Astrocyte (in vitro differentiated cells and primary cell): ENCODE results near the gene MYH10. TPM values are rescaled to one million over a fixed set of nuclear protein-coding genes. Genes with fewer than 3 reads are reported as not detected.

Experiments
- DNase-seq: peaks from one replicate; pipeline ENCODE4 v3.0.0-alpha.2; 2010; ENCODE audit warnings: low read depth
- FAIRE-seq: peaks from 2 replicates; lab custom pipeline; 2011; peaks lifted over from hg19 to GRCh38; lab: Jason Lieb, UNC
- H2AFZ ChIP-seq: 2 replicates; pipeline ENCODE4 v1.6.0; 2012; ENCODE audit warnings: low read depth, low read length, inconsistent platforms
- H3K27ac ChIP-seq: 2 replicates; pipeline ENCODE4 v1.5.1; 2011; ENCODE audit warnings: low read depth, low read length, inconsistent platforms
- H3K27me3 ChIP-seq: 2 replicates; pipeline ENCODE4 v1.6.0; 2011; ENCODE audit warnings: low read length, inconsistent platforms; ENCODE audit not compliant: insufficient read depth
- H3K36me3 ChIP-seq: 2 replicates; pipeline ENCODE4 v1.5.1; 2011; ENCODE audit warnings: low read length, inconsistent platforms; ENCODE audit not compliant: insufficient read depth
- H3K4me1 ChIP-seq: 2 replicates; pipeline ENCODE4 v1.5.1; 2011; ENCODE audit warnings: low read length, inconsistent platforms; ENCODE audit not compliant: insufficient read depth
- H3K4me2 ChIP-seq: 2 replicates; pipeline ENCODE4 v1.6.0; 2012; ENCODE audit warnings: low read length, inconsistent platforms
- H3K4me3 ChIP-seq: 2 replicates; pipeline ENCODE4 v1.5.1; 2011; ENCODE audit warnings: low read depth, mild to moderate bottlenecking, low read length, inconsistent platforms; ENCODE audit not compliant: insufficient read depth
- H3K79me2 ChIP-seq: 2 replicates; pipeline ENCODE4 v1.6.0; 2012; ENCODE audit warnings: mild to moderate bottlenecking, low read length, inconsistent platforms; ENCODE audit not compliant: insufficient read depth
- H3K9ac ChIP-seq: 2 replicates; pipeline ENCODE4 v1.6.0; 2012; ENCODE audit warnings: mild to moderate bottlenecking, low read length, inconsistent platforms
- H3K9me3 ChIP-seq: 2 replicates; pipeline ENCODE4 v1.5.1; 2012; ENCODE audit warnings: low read depth, mild to moderate bottlenecking, low read length, inconsistent platforms; ENCODE audit not compliant: insufficient read depth
- H4K20me1 ChIP-seq: 2 replicates; pipeline ENCODE4 v1.6.0; 2012; ENCODE audit warnings: low read length, inconsistent platforms; ENCODE audit not compliant: insufficient read depth
- H3K27ac Mint-ChIP-seq: one replicate; pipeline ENCODE4 v1.8.0; 2021; ENCODE audit warnings: mild to moderate bottlenecking, mixed read lengths; ENCODE audit not compliant: unreplicated experiment
- H3K27me3 Mint-ChIP-seq: one replicate; pipeline ENCODE4 v1.8.0; 2021; ENCODE audit warnings: low read depth, mixed read lengths; ENCODE audit not compliant: unreplicated experiment
- H3K36me3 Mint-ChIP-seq: one replicate; pipeline ENCODE4 v1.8.0; 2021; ENCODE audit warnings: low read depth, mixed read lengths; ENCODE audit not compliant: unreplicated experiment
- H3K4me1 Mint-ChIP-seq: one replicate; pipeline ENCODE4 v1.8.0; 2021; ENCODE audit warnings: low read depth, mixed read lengths; ENCODE audit not compliant: unreplicated experiment
- H3K4me3 Mint-ChIP-seq: one replicate; pipeline ENCODE4 v1.8.0; 2021; ENCODE audit warnings: mild to moderate bottlenecking, moderate library complexity, mixed read lengths; ENCODE audit not compliant: unreplicated experiment
- H3K9me3 Mint-ChIP-seq: one replicate; pipeline ENCODE4 v1.8.0; 2021; ENCODE audit warnings: mild to moderate bottlenecking, mixed read lengths; ENCODE audit not compliant: unreplicated experiment
- EZH2 ChIP-seq: IDR thresholded peaks from 2 replicates; pipeline ENCODE4 v1.6.1; 2012; ENCODE audit warnings: mild to moderate bottlenecking, low read length, inconsistent platforms; ENCODE audit not compliant: insufficient read depth
- total RNA-seq: library from RNA; stranded (reverse); gene quantifications from 2 replicates; pipeline ENCODE4 v1.2.1, GENCODE V29; 2021
- TF ChIP-seq, protein P1 (sequence below): IDR thresholded peaks from 2 replicates; pipeline ENCODE4 v1.5.1; 2011; ENCODE audit warnings: low read depth, mild to moderate bottlenecking, inconsistent platforms, low read length, moderate library complexity; ENCODE audit not compliant: insufficient read depth

The MYH10 gene
- total RNA-seq, 1 donor from 2014 or later = 150 TPM

DNA sequence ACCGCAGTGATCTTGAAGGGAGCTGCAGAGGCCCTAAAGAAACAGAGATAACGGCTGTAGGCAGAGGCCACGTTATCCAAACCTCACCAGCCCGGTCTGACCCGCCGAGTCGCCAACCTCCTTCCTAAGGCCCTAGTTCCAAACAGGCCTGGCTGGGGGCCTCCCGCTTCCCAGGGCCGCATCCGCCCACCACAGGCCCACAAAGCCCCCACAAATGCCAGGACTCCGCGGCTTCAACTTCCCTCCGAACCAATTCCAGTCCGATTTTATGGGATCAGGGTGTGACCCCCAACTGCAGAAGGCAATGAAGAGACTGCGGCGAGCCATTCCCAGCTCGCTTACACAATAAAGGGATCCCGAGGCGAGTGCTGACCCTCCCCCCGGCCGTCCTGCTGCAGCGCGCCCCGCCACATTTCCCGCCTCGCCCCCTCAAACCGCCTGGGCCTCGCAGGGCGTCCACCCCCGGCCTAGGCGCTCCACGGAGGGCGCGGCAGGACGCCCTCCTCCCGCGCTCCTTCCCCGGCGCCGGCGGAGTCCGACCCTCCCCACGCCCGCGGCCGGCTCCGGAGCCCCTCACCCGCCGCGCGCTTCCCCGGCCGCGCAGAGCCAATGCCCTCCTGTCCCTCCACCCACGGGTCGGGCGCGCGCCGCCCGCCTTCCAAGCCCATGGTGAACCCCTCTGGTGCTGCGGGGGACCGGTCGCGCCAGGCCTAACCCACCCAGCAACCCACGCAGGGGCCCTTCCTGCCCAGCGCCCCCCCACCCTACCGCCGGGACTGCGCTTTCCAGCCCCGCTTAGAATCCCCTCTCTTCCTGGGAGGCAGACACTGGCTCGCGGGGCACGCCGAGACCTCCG, 926 bp downstream of the MYH10 start:
- Mint-ChIP-seq H3K27ac (peak overlapping the region; percentile 89), H3K4me3 (peak overlapping the region; percentile 98), H3K4me1 (peaks cover 11% of the 10 kb centered on the region), H3K36me3 (no peaks in the 10 kb centered on the region), H3K9me3 (no peaks in the 10 kb centered on the region), H3K27me3 (no peaks in the 10 kb centered on the region)
- peaks cover 13% of the 10 kb centered on the region for H3K4me1 ChIP-seq
- no peaks in the 10 kb centered on the region for H3K9me3 ChIP-seq
- no peaks in the 10 kb centered on the region for H3K36me3 ChIP-seq
- H3K27me3 ChIP-seq = no peaks in the 10 kb centered on the region
- H3K4me3 ChIP-seq = peak overlapping the region; percentile 94
- H3K79me2 ChIP-seq = peaks cover 58% of the 10 kb centered on the region
- TF ChIP-seq, protein P1, sequence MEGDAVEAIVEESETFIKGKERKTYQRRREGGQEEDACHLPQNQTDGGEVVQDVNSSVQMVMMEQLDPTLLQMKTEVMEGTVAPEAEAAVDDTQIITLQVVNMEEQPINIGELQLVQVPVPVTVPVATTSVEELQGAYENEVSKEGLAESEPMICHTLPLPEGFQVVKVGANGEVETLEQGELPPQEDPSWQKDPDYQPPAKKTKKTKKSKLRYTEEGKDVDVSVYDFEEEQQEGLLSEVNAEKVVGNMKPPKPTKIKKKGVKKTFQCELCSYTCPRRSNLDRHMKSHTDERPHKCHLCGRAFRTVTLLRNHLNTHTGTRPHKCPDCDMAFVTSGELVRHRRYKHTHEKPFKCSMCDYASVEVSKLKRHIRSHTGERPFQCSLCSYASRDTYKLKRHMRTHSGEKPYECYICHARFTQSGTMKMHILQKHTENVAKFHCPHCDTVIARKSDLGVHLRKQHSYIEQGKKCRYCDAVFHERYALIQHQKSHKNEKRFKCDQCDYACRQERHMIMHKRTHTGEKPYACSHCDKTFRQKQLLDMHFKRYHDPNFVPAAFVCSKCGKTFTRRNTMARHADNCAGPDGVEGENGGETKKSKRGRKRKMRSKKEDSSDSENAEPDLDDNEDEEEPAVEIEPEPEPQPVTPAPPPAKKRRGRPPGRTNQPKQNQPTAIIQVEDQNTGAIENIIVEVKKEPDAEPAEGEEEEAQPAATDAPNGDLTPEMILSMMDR = no peak
- no peak for TF ChIP-seq EZH2
- H3K4me2 ChIP-seq = peak overlapping the region; percentile 91
- H3K9ac ChIP-seq = peak overlapping the region; percentile 96
- DNase-seq = no peak
- peak overlapping the region; percentile 73 for H2AFZ ChIP-seq
- FAIRE-seq = no peak
- peaks cover 36% of the 10 kb centered on the region for H4K20me1 ChIP-seq
- peak overlapping the region; percentile 82 for H3K27ac ChIP-seq

DNA sequence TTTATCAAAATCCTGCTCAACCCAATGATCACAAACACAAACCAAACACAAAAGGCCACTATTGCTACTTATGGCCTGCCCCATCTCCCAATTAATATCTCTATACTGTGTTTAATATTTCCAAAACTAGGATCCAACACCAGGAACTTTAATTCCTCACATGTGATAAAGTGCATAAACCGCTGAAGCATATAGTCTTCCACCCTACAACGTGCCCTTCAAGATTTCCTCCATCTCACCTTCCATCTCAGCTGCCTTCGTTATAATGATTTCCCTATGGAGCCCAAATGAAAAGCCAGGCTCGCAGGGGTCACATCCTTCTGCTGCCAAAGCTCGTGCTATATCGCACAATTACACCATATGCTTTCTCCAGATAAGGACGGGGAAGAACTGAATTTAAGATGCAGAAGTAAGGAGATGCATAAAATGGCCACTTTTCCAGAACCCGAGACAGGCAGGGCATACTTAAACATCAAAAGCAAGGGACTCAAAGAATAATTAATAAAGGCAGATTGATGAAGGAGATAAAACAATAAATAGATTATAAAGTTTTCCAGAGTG, 1.8 kb downstream of the MYH10 start:
- Histone ChIP-seq H3K9ac (peak overlapping the region; percentile 96), H3K9me3 (no peaks in the 10 kb centered on the region), H3K4me3 (peak overlapping the region; percentile 94), H3K27ac (no peak overlapping the region), H3K36me3 (no peaks in the 10 kb centered on the region), H2AFZ (no peak overlapping the region), H4K20me1 (peaks cover 46% of the 10 kb centered on the region), H3K27me3 (no peaks in the 10 kb centered on the region), H3K79me2 (peaks cover 67% of the 10 kb centered on the region), H3K4me1 (peaks cover 19% of the 10 kb centered on the region), H3K4me2 (peak overlapping the region; percentile 91)
- H3K9me3 Mint-ChIP-seq = no peaks in the 10 kb centered on the region
- no peaks in the 10 kb centered on the region for H3K36me3 Mint-ChIP-seq
- no peak for FAIRE-seq
- H3K27ac Mint-ChIP-seq = no peak overlapping the region
- TF ChIP-seq EZH2 = no peak
- TF ChIP-seq, protein P1 = no peak
- no peaks in the 10 kb centered on the region for H3K27me3 Mint-ChIP-seq
- peaks cover 18% of the 10 kb centered on the region for H3K4me1 Mint-ChIP-seq
- DNase-seq = no peak
- H3K4me3 Mint-ChIP-seq = peak overlapping the region; percentile 97
